Measurements from ENCODE around the gene POMT1. TPM values are rescaled to one million over a fixed set of nuclear protein-coding genes. Genes with fewer than 3 reads are reported as not detected.

Gene POMT1
- total RNA-seq, 1 donor = 32.6 TPM

- Histone ChIP-seq H2AFZ (ENCODE audit: low read length) (no peak overlapping the region), H4K20me1 (ENCODE audit: insufficient read depth, low read length) (peaks cover 5% of the 10 kb centered on the region), H3K9me3 (ENCODE audit: low read depth, low read length) (no peaks in the 10 kb centered on the region), H3K36me3 (ENCODE audit: insufficient read depth, low read length) (peaks cover 79% of the 10 kb centered on the region), H3K27me3 (ENCODE audit: insufficient read depth, low read length) (no peaks in the 10 kb centered on the region), H3K4me3 (ENCODE audit: insufficient read depth, low read length) (no peak overlapping the region), H3K4me1 (ENCODE audit: insufficient read depth, low read length) (peaks cover 6% of the 10 kb centered on the region), H3K27ac (ENCODE audit: low read depth, low read length) (no peak overlapping the region), H3K4me2 (ENCODE audit: insufficient read depth, low read length) (no peak overlapping the region), H3K79me2 (ENCODE audit: insufficient read depth, low read length) (no peaks in the 10 kb centered on the region)
- no peak for DNase-seq (ENCODE audit: insufficient read length, low spot score, missing footprints)
- no peak for TF ChIP-seq CTCF (IDR thresholded peaks at IDR 0.05; ENCODE audit: extremely low read depth, low read depth, low read length)
Observed at GRCh38 chr9:131521822-131522221, 19.1 kb downstream of the POMT1 start.

GRCh38 chr9:131522257-131523085 is 19.8 kb downstream of the POMT1 start:
- TF ChIP-seq CTCF (IDR thresholded peaks at IDR 0.05; ENCODE audit: extremely low read depth, low read depth, low read length) = no peak
- Histone ChIP-seq H3K4me2 (ENCODE audit: insufficient read depth, low read length) (no peak overlapping the region), H2AFZ (ENCODE audit: low read length) (no peak overlapping the region), H3K27ac (ENCODE audit: low read depth, low read length) (no peak overlapping the region), H4K20me1 (ENCODE audit: insufficient read depth, low read length) (peaks cover 5% of the 10 kb centered on the region), H3K9me3 (ENCODE audit: low read depth, low read length) (no peaks in the 10 kb centered on the region), H3K79me2 (ENCODE audit: insufficient read depth, low read length) (no peaks in the 10 kb centered on the region), H3K4me1 (ENCODE audit: insufficient read depth, low read length) (peaks cover 6% of the 10 kb centered on the region), H3K27me3 (ENCODE audit: insufficient read depth, low read length) (no peaks in the 10 kb centered on the region), H3K4me3 (ENCODE audit: insufficient read depth, low read length) (no peak overlapping the region), H3K36me3 (ENCODE audit: insufficient read depth, low read length) (peaks cover 76% of the 10 kb centered on the region)
- peak; percentile 46 for DNase-seq (ENCODE audit: insufficient read length, low spot score, missing footprints)

- peaks cover 6% of the 10 kb centered on the region for H3K4me1 ChIP-seq (ENCODE audit: insufficient read depth, low read length)
- TF ChIP-seq CTCF (IDR thresholded peaks at IDR 0.05; ENCODE audit: extremely low read depth, low read depth, low read length) = no peak
- H3K4me3 ChIP-seq (ENCODE audit: insufficient read depth, low read length) = no peak overlapping the region
- no peak overlapping the region for H3K27ac ChIP-seq (ENCODE audit: low read depth, low read length)
- peaks cover 5% of the 10 kb centered on the region for H4K20me1 ChIP-seq (ENCODE audit: insufficient read depth, low read length)
- H2AFZ ChIP-seq (ENCODE audit: low read length) = no peak overlapping the region
- no peak overlapping the region for H3K4me2 ChIP-seq (ENCODE audit: insufficient read depth, low read length)
- H3K9me3 ChIP-seq (ENCODE audit: low read depth, low read length) = no peaks in the 10 kb centered on the region
- no peaks in the 10 kb centered on the region for H3K79me2 ChIP-seq (ENCODE audit: insufficient read depth, low read length)
- H3K36me3 ChIP-seq (ENCODE audit: insufficient read depth, low read length) = peaks cover 74% of the 10 kb centered on the region
- H3K27me3 ChIP-seq (ENCODE audit: insufficient read depth, low read length) = no peaks in the 10 kb centered on the region
- DNase-seq (ENCODE audit: insufficient read length, low spot score, missing footprints) = peak; percentile 54
Observed at GRCh38 chr9:131523086-131523388, 20.3 kb downstream of the POMT1 start.

- Histone ChIP-seq H3K9me3 (ENCODE audit: low read depth, low read length) (no peaks in the 10 kb centered on the region), H3K4me1 (ENCODE audit: insufficient read depth, low read length) (peaks cover 6% of the 10 kb centered on the region), H3K27me3 (ENCODE audit: insufficient read depth, low read length) (no peaks in the 10 kb centered on the region), H3K27ac (ENCODE audit: low read depth, low read length) (peak overlapping the region; percentile 36), H2AFZ (ENCODE audit: low read length) (no peak overlapping the region), H4K20me1 (ENCODE audit: insufficient read depth, low read length) (peaks cover 5% of the 10 kb centered on the region), H3K79me2 (ENCODE audit: insufficient read depth, low read length) (no peaks in the 10 kb centered on the region), H3K36me3 (ENCODE audit: insufficient read depth, low read length) (peaks cover 74% of the 10 kb centered on the region), H3K4me3 (ENCODE audit: insufficient read depth, low read length) (no peak overlapping the region), H3K4me2 (ENCODE audit: insufficient read depth, low read length) (no peak overlapping the region)
- peak; percentile 82 for DNase-seq (ENCODE audit: insufficient read length, low spot score, missing footprints)
- TF ChIP-seq CTCF (IDR thresholded peaks at IDR 0.05; ENCODE audit: extremely low read depth, low read depth, low read length) = no peak
Observed at GRCh38 chr9:131523451-131524435, 21.0 kb downstream of the POMT1 start.

Data from osteoblast (primary cell).